Activated CD4-positive, CD25-positive, alpha-beta regulatory T cell treated with anti-CD3 and anti-CD28 coated beads, Interleukin-2, amount 50 U/mL, for 24 hours (primary cell): ENCODE measurements around the gene RBM8A.

Experiments used
- ATAC-seq, 2 donors: fragments of 150-1000 bp; cut with Tn5 transposase; one replicate each; pipeline ENCODE4 v1.10.0; 2021; ENCODE audit warnings: mild to moderate bottlenecking in 1 of 2, moderate library complexity in 1 of 2

RBM8A gene

GRCh38 chr1:145927063-145927886, at the start of gene RBM8A:
Gene RBM8A, minus strand, starts transcription at chr1:145927484. Its CDS starts 58 bp downstream, at chr1:145927426.
- ATAC-seq: peak; percentile 92 to 93

DNA sequence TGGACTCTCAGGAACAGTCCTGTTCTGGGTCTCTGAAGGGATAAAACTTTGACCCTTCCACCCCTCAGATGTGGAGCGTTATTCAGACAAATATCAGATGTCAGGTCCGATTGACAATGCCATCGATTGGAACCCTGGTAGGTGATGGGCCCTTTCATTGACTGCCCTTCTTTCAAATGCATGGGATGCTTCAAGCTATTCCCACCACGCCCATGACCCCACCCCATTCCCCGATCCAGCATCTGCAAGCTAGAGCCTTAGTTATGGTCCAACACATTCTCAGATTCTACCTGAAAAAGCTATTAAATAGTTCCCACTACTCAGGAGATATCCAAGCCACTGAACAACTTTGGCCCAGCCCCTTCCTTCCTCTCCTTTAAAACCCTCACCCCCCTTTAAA, 49.7 kb upstream of the RBM8A start:
- no peak for ATAC-seq

- ATAC-seq: no peak
Measured at GRCh38 chr1:145975216-145975615, 47.9 kb upstream of the RBM8A start.

DNA sequence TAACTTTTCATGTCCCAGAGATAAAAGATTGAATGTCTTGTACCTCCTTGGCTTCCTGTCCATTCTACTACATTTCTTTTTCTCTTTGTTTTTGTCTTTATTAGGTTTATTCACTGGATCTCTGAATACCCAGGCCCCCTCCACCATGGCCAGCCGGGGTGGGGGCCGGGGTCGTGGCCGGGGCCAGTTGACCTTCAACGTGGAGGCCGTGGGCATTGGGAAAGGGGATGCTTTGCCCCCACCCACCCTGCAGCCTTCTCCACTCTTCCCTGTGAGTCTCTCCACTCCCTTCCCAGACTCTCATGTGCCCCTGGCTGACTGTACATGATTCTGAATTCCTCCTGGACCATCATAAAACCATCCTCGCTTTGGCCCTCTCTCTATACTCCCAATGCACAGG, 47.4 kb upstream of the RBM8A start:
- no peak for ATAC-seq

DNA sequence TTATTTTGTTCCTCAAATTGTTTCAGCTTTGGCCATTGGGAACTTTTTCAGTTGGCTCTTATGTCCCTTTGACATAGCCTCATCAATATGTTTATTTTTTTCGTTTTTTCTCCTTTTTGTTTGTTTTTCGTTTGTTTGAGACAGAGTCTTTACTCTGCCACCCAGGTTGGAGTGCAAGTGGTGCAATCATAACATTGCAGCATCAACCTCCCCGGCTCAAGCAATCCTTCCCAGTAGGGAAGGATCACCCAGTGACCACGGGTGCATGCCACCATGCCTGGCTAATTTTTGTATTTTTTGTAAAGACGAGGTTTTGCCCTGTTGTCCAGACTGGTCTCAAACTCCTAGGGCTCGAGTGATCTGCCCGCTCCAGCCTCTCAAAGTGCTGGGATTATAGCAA, 45.3 kb upstream of the RBM8A start:
- ATAC-seq: no peak

DNA sequence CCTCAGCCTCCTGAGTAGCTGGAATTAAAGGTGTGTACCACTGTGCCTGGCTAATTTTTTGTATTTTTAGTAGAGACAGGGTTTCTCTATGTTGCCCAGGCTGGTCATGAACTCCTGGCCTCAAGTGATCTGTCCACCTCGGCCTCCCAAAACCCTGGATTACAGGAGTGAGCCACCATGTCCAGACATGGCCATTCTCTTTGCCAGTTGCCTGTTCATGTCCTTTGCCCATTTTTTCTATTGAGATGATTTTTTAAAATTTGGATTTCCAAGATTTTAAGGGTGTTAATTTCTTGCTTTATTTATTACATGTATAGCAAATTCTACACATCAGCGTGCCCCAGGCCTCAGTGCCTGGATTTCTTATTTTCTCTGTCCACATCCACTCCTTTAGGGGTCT, 40.0 kb upstream of the RBM8A start:
- no peak for ATAC-seq

DNA sequence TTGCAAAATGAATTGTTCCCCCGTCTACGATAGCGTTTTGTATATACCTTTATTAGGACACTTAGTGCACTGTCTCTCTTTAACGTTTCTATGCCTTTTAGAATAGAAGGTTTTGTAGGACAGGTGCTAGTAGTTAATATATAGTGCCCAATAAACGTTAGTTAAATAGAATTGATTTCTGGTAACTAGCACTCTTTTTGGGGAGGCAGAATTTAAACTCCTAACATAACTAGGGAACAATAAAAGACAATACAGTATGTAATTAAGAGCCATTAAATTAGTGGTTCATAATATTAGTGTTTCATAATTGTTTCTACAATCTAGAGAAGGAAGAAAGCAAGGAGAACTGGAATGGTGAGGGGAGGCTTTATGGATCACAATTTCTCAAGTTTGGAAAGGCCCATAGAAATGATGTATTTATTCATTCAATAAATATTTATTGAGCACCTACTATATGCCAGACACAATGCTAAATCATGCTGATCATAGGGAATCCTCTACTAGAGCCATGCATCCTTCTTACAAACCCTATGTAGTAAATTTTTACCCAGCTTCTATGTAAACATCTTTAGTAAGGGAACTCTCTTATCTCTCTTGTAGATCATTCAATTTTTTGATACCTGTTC, 37.9 kb upstream of the RBM8A start:
- ATAC-seq: no peak

GRCh38 chr1:145964328-145965118, 37.2 kb upstream of the RBM8A start, which contains the start of the genes ANKRD34A and POLR3GL:
Gene ANKRD34A, minus strand, starts transcription at chr1:145964575. Its CDS starts 2,816 bp downstream, at chr1:145961759.
Gene POLR3GL, plus strand, starts transcription at chr1:145964690. Its CDS starts 10,176 bp downstream, at chr1:145974866.
- ATAC-seq: peak; percentile 89 to 92

- ATAC-seq: no peak
Measured at GRCh38 chr1:145963265-145964019, 36.2 kb upstream of the RBM8A start.

DNA sequence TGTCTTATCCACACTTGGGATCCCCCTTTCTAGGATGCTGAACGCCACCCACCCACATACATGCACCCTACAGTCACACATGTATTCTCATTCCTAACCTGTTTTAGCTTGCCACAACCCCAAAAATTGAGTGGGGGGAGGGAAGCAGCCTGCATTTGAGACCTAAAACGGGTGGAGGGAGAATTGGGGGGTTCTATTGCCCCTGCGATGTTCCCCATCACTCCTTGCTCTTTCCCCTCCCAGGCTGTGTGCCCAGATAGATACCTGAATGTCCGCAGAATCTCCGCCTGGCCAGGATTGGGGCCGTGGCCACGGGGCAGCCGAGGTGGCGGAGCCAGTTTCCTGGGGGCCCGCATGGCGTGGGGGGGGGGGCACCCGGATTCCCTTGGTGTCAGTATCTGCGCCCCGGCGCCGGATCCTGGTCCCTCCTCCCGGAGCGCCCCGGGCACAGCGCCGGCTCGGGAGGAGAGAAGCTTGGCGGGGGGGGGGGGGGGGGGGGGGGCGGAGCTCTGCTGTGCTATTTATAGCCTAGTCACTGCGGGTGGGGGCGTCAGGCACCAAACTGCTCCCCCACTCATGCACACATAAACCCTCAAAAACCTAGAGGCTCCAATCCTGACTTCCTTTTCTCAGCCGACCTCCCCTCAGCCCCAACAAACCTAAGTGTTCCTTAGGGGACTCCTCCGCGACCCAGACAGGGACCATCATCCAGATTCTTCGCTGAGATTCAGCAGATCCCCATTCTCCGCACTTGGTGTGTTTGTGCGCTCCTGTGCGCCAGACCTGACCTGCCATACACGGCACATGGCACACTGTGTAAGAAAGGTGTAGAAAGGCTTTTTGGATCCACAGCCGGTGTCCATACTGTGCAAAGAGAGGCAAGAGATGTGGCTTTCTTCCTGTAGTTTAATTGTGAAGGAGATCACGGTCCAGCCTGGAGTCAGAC, 35.1 kb upstream of the RBM8A start:
- ATAC-seq: no peak

GRCh38 chr1:145961425-145962156, 34.3 kb upstream of the RBM8A start:
- no peak for ATAC-seq

GRCh38 chr1:145961109-145961424, 33.8 kb upstream of the RBM8A start:
- no peak for ATAC-seq

GRCh38 chr1:145960468-145961108, 33.3 kb upstream of the RBM8A start:
- no peak for ATAC-seq

DNA sequence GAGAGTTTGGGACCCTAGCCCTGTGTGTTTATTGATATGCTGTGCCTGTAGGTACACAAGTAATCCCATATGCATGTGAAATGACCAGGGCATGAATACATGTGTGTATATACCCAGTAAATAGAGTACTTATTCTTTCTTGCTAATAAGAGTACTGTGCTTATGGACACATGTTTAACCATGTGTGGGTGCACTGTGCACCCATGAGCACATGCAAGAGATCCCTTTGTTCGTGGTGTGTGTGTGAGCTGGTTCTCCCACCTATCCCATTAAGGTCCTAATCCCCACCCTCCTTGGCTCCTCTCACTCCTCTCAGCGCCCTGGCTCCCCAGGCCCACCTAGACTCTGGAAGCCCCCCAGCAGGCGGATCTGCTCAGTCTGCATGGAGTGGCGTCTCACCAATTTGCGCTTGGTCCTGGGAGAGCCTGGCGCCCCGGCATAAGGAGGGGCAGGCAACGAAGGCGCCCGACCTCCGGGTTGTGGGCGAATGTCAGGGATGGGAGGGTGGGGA, 32.7 kb upstream of the RBM8A start:
- ATAC-seq: no peak

- no peak for ATAC-seq
Measured at GRCh38 chr1:145959333-145959732, 32.0 kb upstream of the RBM8A start.

- no peak for ATAC-seq
Measured at GRCh38 chr1:145958734-145959133, 31.4 kb upstream of the RBM8A start.

- ATAC-seq: peak; percentile 89
Measured at GRCh38 chr1:145957443-145958319, 30.4 kb upstream of the RBM8A start, which contains the start of gene LIX1L. Gene LIX1L, minus strand, starts transcription at chr1:145958017. Its CDS starts 90 bp downstream, at chr1:145957927.

GRCh38 chr1:145956781-145957442, 29.6 kb upstream of the RBM8A start:
- no peak for ATAC-seq
